Measurements from ENCODE around the gene CMTM5. TPM values are rescaled to one million over a fixed set of nuclear protein-coding genes. Genes with fewer than 3 reads are reported as not detected.

Gene CMTM5
- total RNA-seq, 1 experiment from 2014 or later: 0.14 TPM

DNA sequence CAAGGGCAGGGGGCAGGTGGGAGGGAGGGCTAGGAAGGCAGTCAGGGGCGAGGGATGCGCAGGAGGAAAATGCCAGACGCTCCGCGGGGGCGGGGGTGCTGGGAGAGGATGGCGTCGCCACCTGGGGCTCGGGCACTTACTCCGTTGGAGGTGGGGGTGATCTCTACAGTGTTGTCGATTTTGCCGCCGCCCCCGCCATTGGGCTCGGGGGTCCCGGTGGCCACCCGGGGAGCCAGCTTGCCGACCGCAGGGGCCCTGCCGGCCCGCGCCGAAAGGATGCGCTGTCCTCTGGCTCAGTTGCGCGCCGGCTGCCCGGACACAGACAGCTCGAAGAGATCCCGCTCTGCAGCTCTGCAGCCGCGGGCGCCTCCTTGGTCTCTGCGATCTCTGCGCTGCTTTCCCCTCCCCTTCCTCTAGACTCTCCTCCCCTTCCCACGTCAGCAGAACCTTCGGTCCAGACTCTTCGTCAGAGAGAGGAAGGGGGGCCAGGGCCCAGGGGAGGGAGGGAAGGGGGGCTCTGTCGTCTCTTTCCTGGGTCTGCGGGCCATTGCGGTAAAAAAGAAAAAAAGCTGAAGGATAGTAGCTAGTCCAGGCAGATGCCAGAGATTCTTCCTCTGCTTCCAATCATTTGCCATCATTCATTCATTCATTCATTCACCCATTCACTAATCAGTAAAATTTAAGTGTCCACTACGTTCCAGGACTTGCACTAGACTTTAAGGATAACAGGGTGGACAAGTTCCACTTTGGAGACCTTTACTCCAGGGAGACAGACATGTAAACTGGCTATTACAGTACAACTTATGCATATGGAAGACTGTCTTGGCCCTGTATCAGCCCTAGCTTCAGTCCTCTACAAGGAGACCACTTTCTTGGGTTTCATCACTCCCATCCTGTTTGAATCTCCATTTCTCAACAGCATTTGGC, 24.1 kb upstream of the CMTM5 start, which contains the start of gene SLC22A17:
Gene SLC22A17, minus strand, starts transcription at position 382 of the 927 bp plus-strand sequence.
- Histone ChIP-seq H3K36me3 (replicated peaks; ENCODE audit: control insufficient read depth, insufficient read depth, low read length) (0 out of 2 replicates have a peak, but pooled peaks cover 1% of the 10 kb centered on the region), H3K27me3 (ENCODE audit: control insufficient read depth, insufficient read depth, low read length) (peaks cover 16% of the 10 kb centered on the region), H3K4me3 (ENCODE audit: insufficient read depth, low read depth, low read length) (peak within 1 kb of the TSS; percentile 84)
- peak; percentile 94 for DNase-seq

DNA sequence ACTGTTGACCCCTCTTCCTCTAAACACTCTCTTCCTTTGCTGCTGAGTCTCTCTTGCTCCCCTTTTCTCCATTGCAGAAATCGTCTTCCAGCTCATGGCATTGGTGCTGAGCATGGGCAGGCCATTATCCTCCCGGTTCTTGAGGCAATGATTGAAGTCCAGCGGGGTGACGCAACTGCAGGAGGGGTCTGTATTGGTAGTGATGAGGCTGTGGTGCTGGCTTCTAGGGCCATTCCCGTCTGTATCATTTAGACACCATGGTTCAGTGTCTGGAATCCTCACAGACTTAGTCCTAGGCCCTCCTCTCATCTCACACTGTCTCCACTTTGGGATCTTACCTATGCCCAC, 23.4 kb upstream of the CMTM5 start:
- peak; percentile 22 for DNase-seq
- peaks cover 16% of the 10 kb centered on the region for H3K27me3 ChIP-seq (ENCODE audit: control insufficient read depth, insufficient read depth, low read length)
- H3K36me3 ChIP-seq (replicated peaks; ENCODE audit: control insufficient read depth, insufficient read depth, low read length): no peaks in the 10 kb centered on the region
- H3K4me3 ChIP-seq (ENCODE audit: insufficient read depth, low read depth, low read length): no peak overlapping the region

GRCh38 chr14:23354990-23355389, 21.9 kb upstream of the CMTM5 start:
- DNase-seq: peak; percentile 3
- peaks cover 16% of the 10 kb centered on the region for H3K27me3 ChIP-seq (ENCODE audit: control insufficient read depth, insufficient read depth, low read length)
- no peak overlapping the region for H3K4me3 ChIP-seq (ENCODE audit: insufficient read depth, low read depth, low read length)
- H3K36me3 ChIP-seq (replicated peaks; ENCODE audit: control insufficient read depth, insufficient read depth, low read length): peaks cover 1% of the 10 kb centered on the region; the same call in 1 of the 2 replicates

GRCh38 chr14:23355871-23356435, 20.9 kb upstream of the CMTM5 start:
- peaks cover 16% of the 10 kb centered on the region for H3K27me3 ChIP-seq (ENCODE audit: control insufficient read depth, insufficient read depth, low read length)
- peak; percentile 12 for DNase-seq
- H3K4me3 ChIP-seq (ENCODE audit: insufficient read depth, low read depth, low read length): no peak overlapping the region
- H3K36me3 ChIP-seq (replicated peaks; ENCODE audit: control insufficient read depth, insufficient read depth, low read length): peaks cover 1% of the 10 kb centered on the region; the same call in 1 of the 2 replicates

GRCh38 chr14:23356662-23357061, 20.2 kb upstream of the CMTM5 start:
- Histone ChIP-seq H3K36me3 (replicated peaks; ENCODE audit: control insufficient read depth, insufficient read depth, low read length) (peaks cover 1% of the 10 kb centered on the region; the same call in 1 of the 2 replicates), H3K27me3 (ENCODE audit: control insufficient read depth, insufficient read depth, low read length) (peaks cover 11% of the 10 kb centered on the region; the same call in 1 of the 2 replicates), H3K4me3 (ENCODE audit: insufficient read depth, low read depth, low read length) (no peak overlapping the region)
- peak; percentile 11 for DNase-seq

DNA sequence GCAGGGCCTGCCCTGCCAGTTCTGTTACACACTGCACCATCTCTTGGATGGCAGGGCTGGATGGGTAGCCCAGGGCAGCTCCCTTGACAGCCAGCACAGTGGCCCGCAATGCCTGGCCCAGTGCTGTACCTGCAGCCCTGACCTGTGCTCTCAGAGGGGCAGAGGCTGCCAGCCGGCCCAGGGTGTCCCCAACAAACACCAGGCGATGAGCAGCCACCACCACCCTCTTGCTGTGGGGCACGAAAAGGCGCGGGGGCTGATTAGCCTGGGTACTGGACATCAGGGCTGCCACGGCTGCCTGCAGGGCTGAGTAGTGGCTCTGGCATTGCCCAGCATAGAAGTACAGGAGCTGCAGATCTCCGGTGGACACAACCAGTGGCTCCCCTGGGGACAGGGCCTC, 19.6 kb upstream of the CMTM5 start:
- peaks cover 1% of the 10 kb centered on the region; the same call in 1 of the 2 replicates for H3K36me3 ChIP-seq (replicated peaks; ENCODE audit: control insufficient read depth, insufficient read depth, low read length)

GRCh38 chr14:23358042-23358441, 18.8 kb upstream of the CMTM5 start:
- Histone ChIP-seq H3K36me3 (replicated peaks; ENCODE audit: control insufficient read depth, insufficient read depth, low read length) (peaks cover 1% of the 10 kb centered on the region; the same call in 1 of the 2 replicates), H3K27me3 (ENCODE audit: control insufficient read depth, insufficient read depth, low read length) (peaks cover 4% of the 10 kb centered on the region; the same call in 1 of the 2 replicates), H3K4me3 (ENCODE audit: insufficient read depth, low read depth, low read length) (no peak overlapping the region)
- DNase-seq: peak; percentile 8

More for the DNA sequence above, 19.6 kb upstream of the CMTM5 start:
- no peak overlapping the region for H3K4me3 ChIP-seq (ENCODE audit: insufficient read depth, low read depth, low read length)
- DNase-seq: peak; percentile 14
- H3K27me3 ChIP-seq (ENCODE audit: control insufficient read depth, insufficient read depth, low read length): peaks cover 6% of the 10 kb centered on the region; the same call in 1 of the 2 replicates

- Histone ChIP-seq H3K27me3 (ENCODE audit: control insufficient read depth, insufficient read depth, low read length) (no peaks in the 10 kb centered on the region; the same call in 1 of the 2 replicates), H3K36me3 (replicated peaks; ENCODE audit: control insufficient read depth, insufficient read depth, low read length) (peaks cover 1% of the 10 kb centered on the region; the same call in 1 of the 2 replicates), H3K4me3 (ENCODE audit: insufficient read depth, low read depth, low read length) (no peak overlapping the region)
- peak; percentile 46 for DNase-seq
Measured at GRCh38 chr14:23358553-23359166, 18.2 kb upstream of the CMTM5 start.

DNA sequence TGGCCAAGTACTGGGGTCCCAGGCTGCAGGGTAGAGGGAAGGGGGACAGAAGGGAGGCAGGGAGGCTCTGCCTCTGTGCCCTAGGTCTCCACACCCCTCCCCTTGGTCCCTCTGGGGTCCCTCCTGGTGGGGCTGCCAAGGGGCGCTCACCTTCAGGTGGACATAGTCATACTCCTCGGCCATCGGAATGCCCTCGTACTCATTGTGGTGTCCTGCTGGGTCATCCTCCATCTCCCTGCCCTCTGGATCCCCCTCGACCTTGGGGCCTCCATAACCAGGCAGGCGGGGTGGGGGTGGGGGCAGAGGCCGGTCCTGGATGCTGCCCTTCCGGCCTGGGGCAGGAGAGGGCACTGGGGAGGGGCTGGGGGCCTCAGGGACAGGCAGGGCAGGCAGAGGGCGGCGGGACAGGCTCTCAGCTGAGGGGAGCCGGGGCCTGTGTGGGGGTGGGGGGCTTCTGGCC, 17.6 kb upstream of the CMTM5 start:
- H3K27me3 ChIP-seq (ENCODE audit: control insufficient read depth, insufficient read depth, low read length): no peaks in the 10 kb centered on the region; the same call in 1 of the 2 replicates
- no peak overlapping the region for H3K4me3 ChIP-seq (ENCODE audit: insufficient read depth, low read depth, low read length)
- H3K36me3 ChIP-seq (replicated peaks; ENCODE audit: control insufficient read depth, insufficient read depth, low read length): peaks cover 1% of the 10 kb centered on the region; the same call in 1 of the 2 replicates
- DNase-seq: peak; percentile 49

- Histone ChIP-seq H3K36me3 (replicated peaks; ENCODE audit: control insufficient read depth, insufficient read depth, low read length) (peaks cover 1% of the 10 kb centered on the region; the same call in 1 of the 2 replicates), H3K27me3 (ENCODE audit: control insufficient read depth, insufficient read depth, low read length) (peaks cover 2% of the 10 kb centered on the region; the same call in 1 of the 2 replicates), H3K4me3 (ENCODE audit: insufficient read depth, low read depth, low read length) (no peak overlapping the region)
- peak; percentile 30 for DNase-seq
Measured at GRCh38 chr14:23359722-23360447, 17.0 kb upstream of the CMTM5 start.

DNA sequence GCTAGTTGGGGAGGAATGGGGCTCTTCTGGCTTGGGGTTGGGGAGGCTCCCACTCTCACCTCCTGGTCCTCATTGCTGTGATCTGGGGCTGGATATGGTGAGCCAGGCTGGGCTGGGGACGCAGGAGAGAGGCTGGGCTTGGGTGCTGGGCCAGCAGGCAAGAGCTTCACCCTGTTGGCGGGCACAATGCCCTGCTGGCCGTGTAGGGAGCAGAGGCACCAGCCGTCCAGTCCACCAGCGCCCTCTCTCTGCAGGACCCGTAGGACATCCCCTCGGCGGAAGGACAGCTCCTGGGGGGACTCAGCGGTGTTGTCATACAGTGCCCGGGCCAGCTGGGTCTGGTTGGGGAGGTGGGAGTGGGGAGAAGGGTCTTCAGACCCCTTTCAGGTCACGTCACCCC, 16.4 kb upstream of the CMTM5 start:
- Histone ChIP-seq H3K4me3 (ENCODE audit: insufficient read depth, low read depth, low read length) (no peak overlapping the region), H3K36me3 (replicated peaks; ENCODE audit: control insufficient read depth, insufficient read depth, low read length) (peaks cover 1% of the 10 kb centered on the region; the same call in 1 of the 2 replicates), H3K27me3 (ENCODE audit: control insufficient read depth, insufficient read depth, low read length) (peaks cover 2% of the 10 kb centered on the region; the same call in 1 of the 2 replicates)
- peak; percentile 89 for DNase-seq

- Histone ChIP-seq H3K4me3 (ENCODE audit: insufficient read depth, low read depth, low read length) (no peak overlapping the region), H3K36me3 (replicated peaks; ENCODE audit: control insufficient read depth, insufficient read depth, low read length) (peaks cover 1% of the 10 kb centered on the region; the same call in 1 of the 2 replicates), H3K27me3 (ENCODE audit: control insufficient read depth, insufficient read depth, low read length) (peaks cover 2% of the 10 kb centered on the region; the same call in 1 of the 2 replicates)
- DNase-seq: no peak
Measured at GRCh38 chr14:23361320-23361719, 15.5 kb upstream of the CMTM5 start.

GRCh38 chr14:23361763-23362162, 15.1 kb upstream of the CMTM5 start:
- Histone ChIP-seq H3K4me3 (ENCODE audit: insufficient read depth, low read depth, low read length) (no peak overlapping the region), H3K36me3 (replicated peaks; ENCODE audit: control insufficient read depth, insufficient read depth, low read length) (peaks cover 1% of the 10 kb centered on the region; the same call in 1 of the 2 replicates), H3K27me3 (ENCODE audit: control insufficient read depth, insufficient read depth, low read length) (peaks cover 2% of the 10 kb centered on the region; the same call in 1 of the 2 replicates)
- DNase-seq: no peak
